HG03025 (cell line): Measurements from ENCODE around the gene ABHD17A.

Experiments used
- ATAC-seq: cut with Tn5 transposase; IDR thresholded peaks from one replicate; pipeline ENCODE4 v1.9.1; 2021; ENCODE audit warnings: mild to moderate bottlenecking, moderate library complexity; ENCODE audit not compliant: unreplicated experiment, low FRiP score

Gene ABHD17A

GRCh38 chr19:1865172-1866010, 19.9 kb downstream of the ABHD17A start:
- ATAC-seq: no peak

DNA sequence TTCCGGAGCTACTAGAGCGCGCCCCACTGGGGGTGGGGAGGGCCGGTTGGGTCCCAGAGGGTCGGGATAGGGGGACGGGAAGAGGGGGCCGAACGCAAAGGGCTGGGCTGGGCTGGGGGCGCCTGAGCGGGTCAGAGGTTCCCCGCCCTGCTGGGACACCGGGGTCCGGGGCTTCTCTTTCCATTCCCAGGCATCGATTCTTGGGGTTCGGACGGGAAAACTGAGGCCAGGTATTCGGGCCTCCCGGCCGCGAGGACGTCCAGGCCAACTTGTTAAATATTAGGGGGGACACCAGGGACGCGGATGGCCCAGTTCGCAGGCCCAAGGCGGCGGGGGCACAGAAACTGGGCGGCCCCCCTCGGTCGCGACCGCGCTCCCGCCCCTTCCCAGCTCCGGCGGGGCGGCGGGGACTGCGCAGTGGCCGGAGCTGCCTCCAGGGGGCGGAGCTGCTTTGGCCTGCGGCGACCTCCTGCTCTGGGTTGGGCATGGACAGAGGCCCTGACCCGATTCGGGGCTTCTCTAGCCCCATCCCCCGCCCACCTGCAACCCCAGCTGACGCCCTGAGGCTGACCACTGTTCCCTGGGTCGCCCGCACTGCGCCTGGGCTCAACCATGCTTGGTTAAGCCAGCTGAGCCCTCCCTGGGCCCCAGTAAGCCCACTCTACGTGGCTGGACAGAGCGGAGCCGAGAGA, 20.7 kb downstream of the ABHD17A start:
- ATAC-seq: peak; percentile 25

DNA sequence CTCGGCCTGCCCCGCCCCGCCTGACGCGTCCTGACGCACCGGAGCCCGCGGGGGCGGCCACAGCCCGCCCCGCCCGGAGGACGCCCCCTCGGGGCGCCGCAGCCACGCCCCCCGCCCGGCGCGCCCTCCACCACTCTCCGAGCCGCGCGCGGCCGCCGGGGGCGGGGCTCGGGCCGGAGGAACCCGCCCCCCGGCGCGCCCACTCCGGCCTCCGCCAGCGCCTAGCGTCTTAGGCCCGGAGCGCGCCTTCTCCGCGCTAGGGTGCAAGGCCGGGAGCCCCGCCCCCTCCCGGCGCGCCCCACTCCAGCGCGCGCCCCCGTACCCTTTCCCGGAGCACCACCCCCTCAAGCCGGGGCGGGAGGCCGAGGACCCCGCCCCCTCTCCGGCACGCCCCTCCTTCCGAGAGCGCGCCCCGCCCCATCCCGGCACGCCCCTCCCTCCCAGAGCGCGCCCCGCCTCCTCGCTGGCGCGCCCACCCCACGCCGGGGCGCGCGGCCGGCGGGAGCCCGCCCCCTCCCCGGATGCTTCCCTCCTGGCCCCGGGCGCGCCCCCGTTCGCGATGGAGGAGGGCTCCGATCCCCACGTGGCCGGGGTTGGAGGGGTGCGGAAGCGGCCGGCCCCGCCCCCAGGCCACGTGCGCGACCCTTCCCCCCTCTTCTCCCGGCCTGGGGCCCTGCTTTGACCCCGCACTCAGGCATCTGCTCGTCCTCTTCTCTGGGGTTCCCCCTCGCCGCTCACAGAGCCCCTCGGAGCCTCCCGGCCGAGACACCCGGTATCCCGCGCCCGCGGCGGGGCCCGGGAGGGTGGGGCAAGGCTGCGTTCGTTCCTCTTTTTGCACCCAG, 21.4 kb downstream of the ABHD17A start:
- peak; percentile 47 for ATAC-seq

GRCh38 chr19:1863328-1863637, 22.0 kb downstream of the ABHD17A start, which contains the start of gene KLF16:
Gene KLF16, minus strand, starts transcription at chr19:1863579. Its CDS starts 82 bp downstream, at chr19:1863497.
- no peak for ATAC-seq

DNA sequence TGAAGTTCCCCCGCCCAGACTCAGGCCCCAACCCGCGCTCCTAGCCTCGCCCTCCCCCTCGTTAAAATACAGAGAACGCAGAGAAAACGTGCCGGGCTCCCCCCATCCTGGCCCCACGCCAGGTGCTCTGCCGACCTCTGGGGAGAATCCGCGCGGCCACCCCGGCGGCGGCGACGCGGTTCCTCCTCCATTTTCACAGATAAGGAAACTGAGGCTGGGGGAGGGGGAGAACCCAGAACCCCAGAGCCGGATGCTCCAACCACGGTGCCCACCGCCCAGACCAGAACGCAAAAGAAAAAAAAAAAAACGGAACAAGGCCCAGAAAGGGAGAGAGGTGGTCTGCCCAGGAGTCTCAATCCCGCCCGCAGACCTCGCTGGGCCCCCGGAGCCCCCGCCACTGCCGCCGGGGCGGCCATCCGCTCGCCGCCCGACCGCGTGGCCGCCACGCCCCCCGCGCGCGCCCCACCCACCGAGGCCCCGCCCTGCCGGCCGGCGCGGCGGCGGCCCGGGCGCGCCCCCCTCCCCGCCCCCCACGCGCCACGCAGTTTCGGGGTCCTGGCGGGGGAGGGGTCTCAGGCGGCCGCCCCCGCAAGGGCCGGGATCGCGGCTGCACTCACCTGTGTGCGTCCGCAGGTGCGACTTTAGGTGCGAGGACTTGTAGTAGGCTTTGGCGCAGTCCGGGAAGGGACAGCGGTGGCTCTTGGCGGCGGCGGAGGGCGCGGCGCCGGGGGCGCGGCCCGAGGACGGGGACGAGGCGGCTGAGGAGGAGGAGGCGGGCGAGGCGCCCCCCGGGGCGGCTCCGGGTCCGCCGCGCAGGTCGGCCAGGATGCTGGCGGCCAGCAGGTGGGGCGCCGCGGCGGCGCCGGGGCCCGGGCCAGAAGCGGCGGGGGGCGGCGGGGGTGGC, 22.6 kb downstream of the ABHD17A start:
- peak; percentile 2 for ATAC-seq

- no peak for ATAC-seq
These were observed 23.2 kb downstream of the ABHD17A start for GRCh38 chr19:1862068-1862423.

- no peak for ATAC-seq
These were observed 23.7 kb downstream of the ABHD17A start for GRCh38 chr19:1861599-1862031.

- ATAC-seq: no peak
These were observed 24.3 kb downstream of the ABHD17A start for GRCh38 chr19:1860821-1861598.

- no peak for ATAC-seq
These were observed 25.1 kb downstream of the ABHD17A start for GRCh38 chr19:1860042-1860775.

GRCh38 chr19:1859331-1859781, 25.9 kb downstream of the ABHD17A start:
- ATAC-seq: no peak

GRCh38 chr19:1858412-1859081, 26.7 kb downstream of the ABHD17A start:
- ATAC-seq: no peak

- no peak for ATAC-seq
These were observed 27.5 kb downstream of the ABHD17A start for GRCh38 chr19:1857648-1858326.

GRCh38 chr19:1856698-1857603, 28.3 kb downstream of the ABHD17A start:
- no peak for ATAC-seq

GRCh38 chr19:1856345-1856697, 29.0 kb downstream of the ABHD17A start:
- no peak for ATAC-seq

- ATAC-seq: no peak
These were observed 29.5 kb downstream of the ABHD17A start for GRCh38 chr19:1855828-1856255.

DNA sequence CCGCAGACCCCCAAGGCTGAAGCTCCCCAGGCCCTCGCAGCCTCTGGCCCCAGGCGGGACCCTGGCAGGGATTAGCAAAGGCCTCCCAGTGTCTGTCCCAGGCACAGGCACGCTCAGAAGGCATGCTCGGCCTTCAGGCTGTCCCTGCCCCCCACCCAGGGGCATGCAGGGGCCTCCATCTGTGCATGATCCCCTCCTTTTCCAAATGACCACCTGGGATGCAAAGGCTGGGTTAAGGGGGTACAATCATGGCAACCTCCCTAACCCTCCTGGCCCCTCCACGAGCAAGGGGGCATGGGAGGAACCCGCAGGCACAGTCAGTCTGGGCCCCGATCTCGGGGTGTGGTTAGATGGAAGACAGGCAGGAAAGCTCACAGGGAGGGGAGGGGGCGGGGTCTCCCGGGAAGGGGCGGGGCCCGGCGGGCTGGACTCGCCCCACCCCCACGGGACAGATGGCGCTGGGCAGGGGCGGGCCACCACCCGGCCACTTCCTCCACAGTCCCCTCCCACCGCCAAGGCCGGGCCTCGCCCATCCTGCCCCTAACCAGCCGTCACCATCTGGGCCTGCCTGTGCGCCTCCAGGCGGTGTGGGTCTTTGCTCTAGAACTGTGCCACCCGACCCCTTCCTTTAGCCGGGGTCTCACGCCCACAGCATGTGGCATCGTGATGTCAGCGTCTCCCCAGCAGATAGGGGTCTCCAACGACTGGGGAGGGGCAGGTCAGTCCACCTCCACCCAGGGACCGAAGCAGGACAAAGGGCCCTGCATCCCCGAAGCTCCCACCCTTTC, 30.1 kb downstream of the ABHD17A start:
- no peak for ATAC-seq
